ENCODE results near the gene DPP6. TPM values are rescaled to one million over a fixed set of nuclear protein-coding genes. Genes with fewer than 3 reads are reported as not detected.

Gene DPP6
- total RNA-seq, 1 donor from 2014 or later, result 0.62 TPM

GRCh38 chr7:154843670-154844237, 791.6 kb downstream of the DPP6 start:
- ATAC-seq (no peak), DNase-seq (ENCODE audit: low spot score) (no peak)
- intact Hi-C loops (cut with DNase I), result no loop called here

DNA sequence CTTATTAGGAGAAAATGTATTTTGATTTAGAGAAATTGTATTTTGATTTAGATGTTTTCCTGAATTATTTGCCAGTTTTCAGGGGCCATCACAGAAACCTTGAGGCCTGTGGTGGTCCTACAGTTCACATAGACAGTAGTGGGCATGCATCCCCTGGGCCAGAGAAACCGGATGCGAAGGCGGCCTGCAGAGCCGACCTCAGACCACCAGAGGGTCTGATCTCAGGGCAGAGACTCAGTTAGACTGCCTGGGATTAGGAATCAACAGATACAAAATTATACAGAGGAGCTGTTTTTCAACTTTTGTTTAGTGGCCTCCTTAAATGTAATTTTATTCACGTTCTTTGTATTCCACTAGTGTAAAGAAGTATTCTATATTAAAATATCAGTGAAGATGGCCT, 792.3 kb downstream of the DPP6 start:
- DNase-seq (ENCODE audit: low spot score) (no peak), ATAC-seq (no peak)
- intact Hi-C loops (cut with DNase I), result no loop called here

GRCh38 chr7:154844955-154845354, 792.8 kb downstream of the DPP6 start:
- ATAC-seq (no peak), DNase-seq (ENCODE audit: low spot score) (no peak)
- intact Hi-C loops (cut with DNase I), result no loop called here

- no peak for ATAC-seq
- intact Hi-C loops (cut with DNase I), result no loop called here
Observed at GRCh38 chr7:154848464-154848863, 796.3 kb downstream of the DPP6 start.

DNA sequence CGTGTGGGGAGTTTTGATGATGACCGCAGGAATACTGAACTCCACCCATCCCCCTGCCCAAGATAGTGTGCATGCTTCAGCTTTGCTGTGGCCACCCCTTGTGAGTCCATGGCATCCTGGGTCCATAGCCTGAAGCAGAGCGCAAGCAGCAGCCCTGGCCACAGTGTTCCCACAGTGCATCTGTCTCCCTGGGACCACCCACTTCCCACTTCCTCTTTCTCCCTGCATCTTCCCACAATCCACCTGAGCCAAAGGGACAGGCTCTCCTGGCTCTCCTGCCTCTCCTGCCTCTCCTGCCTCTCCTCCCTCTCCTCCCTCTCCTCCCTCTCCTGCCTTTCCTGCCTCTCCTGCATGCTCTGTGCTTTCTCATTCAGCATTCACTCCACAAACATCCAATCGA, 800.0 kb downstream of the DPP6 start:
- ATAC-seq, result no peak
- no peak for DNase-seq (ENCODE audit: low spot score)
- intact Hi-C loops (cut with DNase I), result no loop called here

More at GRCh38 chr7:154848464-154848863, 796.3 kb downstream of the DPP6 start:
- DNase-seq (ENCODE audit: low spot score), result no peak

DNA sequence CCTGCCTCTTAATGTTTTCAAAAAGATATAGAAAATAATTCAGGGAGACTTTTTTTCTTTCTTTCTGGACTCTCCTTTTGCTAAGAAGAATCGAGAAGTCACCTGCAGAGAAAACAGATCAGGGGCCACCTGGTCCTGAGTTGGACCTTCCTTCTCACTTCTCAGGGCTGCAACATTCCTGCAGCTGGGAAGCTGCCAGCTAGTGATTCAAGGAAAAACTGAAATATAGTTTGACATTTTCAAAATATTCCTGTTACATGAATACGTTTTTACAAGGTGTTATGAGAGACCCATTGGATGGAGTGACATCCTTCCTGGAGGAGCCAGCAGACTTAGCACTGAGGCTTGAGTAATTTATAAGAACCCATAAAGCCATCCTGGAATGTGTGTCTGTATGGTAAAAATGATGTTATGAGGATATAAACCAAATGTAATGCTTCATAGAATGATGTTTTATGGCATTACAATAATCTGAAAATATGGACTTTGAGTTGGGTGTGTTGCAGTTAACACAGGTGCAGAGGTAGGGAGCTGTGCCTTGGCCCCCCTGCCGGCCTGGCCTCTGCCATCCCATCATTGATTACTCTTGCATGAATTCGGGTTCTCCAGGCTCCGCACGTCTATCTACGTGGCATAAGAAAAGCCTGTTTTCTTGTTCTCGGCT, 801.0 kb downstream of the DPP6 start:
- ATAC-seq, result no peak
- no peak for DNase-seq (ENCODE audit: low spot score)
- intact Hi-C loops (cut with DNase I), result no loop called here

DNA sequence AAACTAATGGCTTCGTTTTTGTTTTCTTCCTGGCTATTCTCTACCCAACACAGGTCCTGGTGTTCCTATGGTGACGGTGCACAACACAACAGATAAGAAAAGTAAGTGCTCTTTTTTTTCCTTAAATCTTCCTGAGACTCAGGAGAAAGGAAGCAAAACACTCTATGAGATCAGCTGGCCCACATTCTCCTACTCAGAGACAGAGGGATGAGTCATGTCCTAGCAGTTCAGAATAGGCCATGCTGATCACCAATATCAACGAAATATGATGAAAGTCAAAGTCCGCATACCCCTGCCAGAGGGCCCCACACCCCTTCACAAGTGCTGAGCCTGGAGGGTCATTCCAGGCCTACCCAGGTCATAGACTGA, 801.5 kb downstream of the DPP6 start:
- no peak for ATAC-seq
- DNase-seq (ENCODE audit: low spot score), result no peak
- intact Hi-C loops (cut with DNase I), result no loop called here

GRCh38 chr7:154854836-154855235, 802.6 kb downstream of the DPP6 start:
- intact Hi-C loops (cut with DNase I), result loop anchor here (5.0 kb wide), 1 partner anchor 977 kb away; no protein-coding TSS in a partner anchor
- DNase-seq (ENCODE audit: low spot score), result no peak
- ATAC-seq, result no peak

DNA sequence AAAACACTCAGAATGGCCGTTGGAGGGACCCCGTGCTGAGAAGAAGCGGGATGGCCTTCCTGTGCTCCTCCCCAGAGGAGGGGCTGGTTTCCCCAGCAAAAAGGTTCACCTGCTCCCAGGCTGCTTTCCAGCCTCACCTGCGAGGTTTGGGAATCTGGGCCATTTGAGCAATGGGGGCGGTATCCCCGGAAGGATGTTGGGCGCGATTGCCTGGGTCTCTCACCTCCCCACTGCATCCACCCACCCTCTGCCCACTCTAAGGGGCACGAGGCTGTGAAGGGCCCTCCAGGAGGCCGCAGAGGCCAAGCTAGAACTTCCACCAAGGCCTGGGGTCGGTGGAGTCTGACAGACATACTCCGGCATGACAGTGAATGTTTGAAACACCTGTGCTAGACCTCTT, 803.2 kb downstream of the DPP6 start:
- intact Hi-C loops (cut with DNase I), result loop anchor here (5.0 kb wide), 1 partner anchor 977 kb away; no protein-coding TSS in a partner anchor
- DNase-seq (ENCODE audit: low spot score), result no peak
- ATAC-seq, result no peak

- no peak for DNase-seq (ENCODE audit: low spot score)
- no peak for ATAC-seq
- intact Hi-C loops (cut with DNase I), result loop anchor here (5.0 kb wide), 1 partner anchor 976 kb away; no protein-coding TSS in a partner anchor
Observed at GRCh38 chr7:154856733-154857132, 804.5 kb downstream of the DPP6 start.

DNA sequence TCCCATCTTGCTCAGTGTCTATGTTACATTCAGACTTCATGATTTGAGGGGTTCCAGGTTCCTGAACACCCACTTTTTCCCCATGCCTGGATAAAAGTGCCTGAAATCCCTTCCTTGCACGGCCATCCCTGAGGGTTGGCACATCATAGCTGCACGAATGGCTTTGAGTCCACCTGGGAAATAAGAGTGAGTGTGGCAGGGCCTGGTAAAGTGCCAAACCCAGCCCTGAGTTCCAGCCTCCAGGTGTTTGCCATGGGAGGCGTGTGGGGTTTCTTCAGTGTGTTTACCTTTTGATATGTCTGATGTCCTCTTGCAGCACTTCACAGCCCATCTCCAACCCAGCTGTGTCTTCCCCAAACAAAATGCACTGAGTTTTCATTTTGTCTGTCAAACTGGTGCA, 805.0 kb downstream of the DPP6 start:
- ATAC-seq (no peak), DNase-seq (ENCODE audit: low spot score) (no peak)
- intact Hi-C loops (cut with DNase I), result loop anchor here (5.0 kb wide), 1 partner anchor 975 kb away; no protein-coding TSS in a partner anchor

DNA sequence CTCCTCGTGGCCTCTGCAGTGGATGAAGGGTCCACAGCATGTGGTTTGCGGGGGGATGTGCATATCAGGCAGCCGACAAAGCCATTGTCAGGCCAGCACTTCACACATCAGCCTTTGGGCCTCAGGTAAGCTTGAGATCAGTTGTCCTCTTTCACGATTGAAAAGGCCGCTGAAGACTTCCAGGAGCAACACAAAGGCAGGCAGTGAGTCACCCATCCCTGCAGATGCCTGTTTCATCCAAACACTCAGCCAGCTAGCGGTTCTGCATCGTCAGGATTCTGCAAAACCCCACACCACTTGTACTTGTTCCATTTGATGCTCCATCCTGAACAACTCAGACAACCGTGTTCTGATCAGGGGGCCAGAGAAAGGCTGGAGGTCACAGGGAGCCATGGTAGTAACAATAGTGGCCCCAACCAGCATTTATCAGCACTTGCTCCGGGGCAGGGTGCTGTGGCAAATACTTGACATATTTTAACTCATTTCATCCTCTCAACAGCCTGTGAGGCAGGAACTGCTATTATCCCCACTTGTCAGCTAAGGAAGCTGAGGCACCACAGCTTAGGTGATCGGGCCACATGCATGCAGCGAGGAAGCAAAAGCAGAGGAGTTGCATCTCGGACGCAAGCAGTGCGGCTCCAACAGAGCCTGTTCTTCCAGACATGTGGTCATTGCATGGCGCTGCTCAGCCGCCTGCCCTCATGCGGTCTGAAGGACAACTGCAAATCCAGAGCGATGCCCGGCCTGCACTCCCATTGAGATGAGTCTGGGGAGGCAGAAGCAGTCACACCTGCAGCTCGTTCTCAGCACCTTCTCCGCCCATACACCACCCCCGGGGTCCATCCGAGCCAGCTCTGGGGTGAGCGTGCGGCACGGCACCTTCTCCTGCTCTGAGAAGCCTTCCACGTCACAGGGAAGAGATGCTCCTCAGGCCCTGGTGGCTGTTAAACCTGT, 805.8 kb downstream of the DPP6 start:
- intact Hi-C loops (cut with DNase I), result loop anchor here (5.0 kb wide), 1 partner anchor 974 kb away; no protein-coding TSS in a partner anchor
- DNase-seq (ENCODE audit: low spot score), result no peak
- ATAC-seq, result no peak

- peak; percentile 38 for DNase-seq (ENCODE audit: low spot score)
- intact Hi-C loops (cut with DNase I), result loop anchor here (5.0 kb wide), 1 partner anchor 973 kb away; no protein-coding TSS in a partner anchor
Observed at GRCh38 chr7:154858836-154859537, 806.8 kb downstream of the DPP6 start.

GRCh38 chr7:154859747-154860620, 807.8 kb downstream of the DPP6 start:
- DNase-seq (ENCODE audit: low spot score) (no peak), ATAC-seq (no peak)

More at GRCh38 chr7:154858836-154859537, 806.8 kb downstream of the DPP6 start:
- no peak for ATAC-seq

DNA sequence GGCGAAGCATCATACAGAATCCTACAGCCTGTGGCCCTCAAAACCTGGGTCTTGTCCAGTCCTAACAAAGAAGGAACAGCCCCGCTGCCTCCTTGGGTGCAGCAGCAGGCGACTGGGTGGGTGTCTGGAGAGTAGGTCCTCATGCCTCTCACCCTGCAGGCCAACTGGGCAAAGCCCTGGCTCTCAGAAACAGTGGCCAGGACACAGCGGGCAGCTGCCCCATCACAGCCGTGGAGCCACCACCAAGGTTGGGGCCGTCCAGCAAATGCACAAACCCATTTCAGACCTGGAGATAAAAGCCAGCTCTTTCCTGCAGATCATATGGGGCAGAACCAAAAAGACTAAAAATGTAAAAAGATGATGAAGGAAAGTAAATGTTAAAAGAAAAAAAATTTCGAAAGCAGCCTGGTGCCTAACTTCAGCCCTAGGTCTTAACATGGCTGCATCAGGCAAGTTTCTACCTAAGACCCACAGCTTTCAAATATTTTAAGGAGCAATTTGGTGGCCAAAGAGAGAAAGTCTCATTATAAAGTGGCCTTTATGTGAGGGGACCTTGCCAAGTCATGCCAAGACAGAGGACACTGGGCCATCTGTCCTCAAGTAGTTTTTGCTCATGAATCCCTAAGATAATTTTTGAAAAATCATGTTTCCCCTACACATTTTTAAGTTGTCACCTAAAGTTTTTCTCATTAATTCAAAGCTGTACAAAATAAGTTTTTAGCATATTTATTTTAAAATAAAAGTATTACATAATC, 808.6 kb downstream of the DPP6 start:
- intact Hi-C loops (cut with DNase I), result no loop called here
- DNase-seq (ENCODE audit: low spot score) (no peak), ATAC-seq (no peak)

More at GRCh38 chr7:154859747-154860620, 807.8 kb downstream of the DPP6 start:
- intact Hi-C loops (cut with DNase I), result loop anchor here (5.0 kb wide), 1 partner anchor 972 kb away; no protein-coding TSS in a partner anchor

GRCh38 chr7:154861589-154861988, 809.4 kb downstream of the DPP6 start:
- intact Hi-C loops (cut with DNase I), result no loop called here
- no peak for DNase-seq (ENCODE audit: low spot score)
- ATAC-seq, result no peak

- intact Hi-C loops (cut with DNase I), result no loop called here
- ATAC-seq (no peak), DNase-seq (ENCODE audit: low spot score) (no peak)
Observed at GRCh38 chr7:154862153-154862791, 810.1 kb downstream of the DPP6 start.

Data from sciatic nerve (tissue), 2 donors.